Central memory CD8-positive, alpha-beta T cell (primary cell): Measurements from ENCODE around the gene NSUN3.

Experiments used
- ATAC-seq: fragments of 150-1000 bp; cut with Tn5 transposase; replicated peaks from 2 replicates; pipeline ENCODE4 v1.10.0; 2022; ENCODE audit warnings: mild to moderate bottlenecking, moderate FRiP score, moderate number of reproducible peaks; ENCODE audit not compliant: poor library complexity, severe bottlenecking; ENCODE audit errors: extremely low read depth
- DNase-seq, 2 donors: peaks; one replicate each; pipeline ENCODE4 v3.0.0; 2021; ENCODE audit warnings: low spot score in 2 of 2
- H3K27ac Mint-ChIP-seq: one replicate; pipeline ENCODE4 v1.8.0; 2022; ENCODE audit warnings: low read depth, mild to moderate bottlenecking, moderate library complexity, mixed read lengths
- H3K27me3 Mint-ChIP-seq: one replicate; pipeline ENCODE4 v1.8.0; 2022; ENCODE audit warnings: mixed read lengths
- H3K36me3 Mint-ChIP-seq: one replicate; pipeline ENCODE4 v1.8.0; 2022; ENCODE audit warnings: mild to moderate bottlenecking, moderate library complexity, mixed read lengths; ENCODE audit not compliant: insufficient read depth
- H3K4me1 Mint-ChIP-seq: one replicate; pipeline ENCODE4 v1.8.0; 2022; ENCODE audit warnings: mixed read lengths
- H3K4me3 Mint-ChIP-seq: one replicate; pipeline ENCODE4 v1.8.0; 2022; ENCODE audit warnings: mild to moderate bottlenecking, moderate library complexity, mixed read lengths
- H3K9me3 Mint-ChIP-seq: one replicate; pipeline ENCODE4 v1.8.0; 2022; ENCODE audit warnings: mixed read lengths

NSUN3 gene

DNA sequence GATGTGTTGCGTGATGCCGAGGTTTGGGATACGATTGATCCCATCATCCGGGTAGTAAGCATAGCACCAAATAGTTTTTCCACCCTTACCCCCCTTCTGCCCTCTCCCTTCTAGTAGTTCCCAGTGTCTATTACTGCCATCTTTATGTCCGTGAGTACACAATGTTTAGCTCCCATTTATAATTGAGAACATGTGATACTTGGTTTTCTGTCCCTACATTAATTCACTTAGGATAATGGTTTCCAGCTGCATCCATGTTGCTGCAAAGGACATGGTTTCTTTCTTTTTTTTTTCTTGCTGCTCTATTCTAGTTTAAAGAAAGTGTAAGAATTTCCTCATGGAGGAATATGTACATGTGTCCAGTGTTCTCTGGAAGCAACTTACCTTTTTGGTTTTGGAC lies 51.8 kb downstream of the NSUN3 start:
- ATAC-seq (no peak), DNase-seq (no peak)
- H3K4me1 Mint-ChIP-seq = peaks cover 11% of the 10 kb centered on the region
- H3K4me3 Mint-ChIP-seq = no peak overlapping the region
- peaks cover 7% of the 10 kb centered on the region for H3K36me3 Mint-ChIP-seq
- H3K9me3 Mint-ChIP-seq = no peaks in the 10 kb centered on the region
- H3K27me3 Mint-ChIP-seq = no peaks in the 10 kb centered on the region
- H3K27ac Mint-ChIP-seq = no peak overlapping the region

- no peaks in the 10 kb centered on the region for H3K27me3 Mint-ChIP-seq
- DNase-seq = no peak
These were observed 52.6 kb downstream of the NSUN3 start for GRCh38 chr3:94115482-94115881.

DNA sequence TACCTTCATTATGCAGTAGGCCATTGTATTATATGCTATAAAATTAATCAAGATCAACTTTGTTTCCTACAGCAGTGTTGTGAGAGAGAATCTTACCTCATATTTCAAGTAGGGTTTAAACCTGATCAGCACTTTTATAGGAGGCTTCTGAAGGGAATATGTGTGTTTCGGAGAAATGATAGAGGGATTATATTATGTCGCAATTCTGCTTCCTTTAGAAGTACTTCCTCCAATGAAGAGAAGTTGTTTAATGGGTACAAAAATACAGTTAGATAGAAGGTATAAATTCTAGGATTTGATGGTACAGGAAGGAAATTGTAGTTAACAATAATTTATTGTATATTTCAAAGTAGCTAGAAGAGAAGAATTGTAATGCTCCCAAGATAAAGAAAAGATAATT lies 54.9 kb downstream of the NSUN3 start:
- peaks cover 11% of the 10 kb centered on the region for H3K4me1 Mint-ChIP-seq
- no peak overlapping the region for H3K27ac Mint-ChIP-seq
- ATAC-seq = no peak
- no peak for DNase-seq
- H3K36me3 Mint-ChIP-seq = peaks cover 3% of the 10 kb centered on the region
- no peak overlapping the region for H3K4me3 Mint-ChIP-seq
- H3K9me3 Mint-ChIP-seq = no peaks in the 10 kb centered on the region
- no peaks in the 10 kb centered on the region for H3K27me3 Mint-ChIP-seq

More at GRCh38 chr3:94115482-94115881, 52.6 kb downstream of the NSUN3 start:
- Mint-ChIP-seq H3K4me3 (no peak overlapping the region), H3K36me3 (peaks cover 6% of the 10 kb centered on the region), H3K27ac (no peak overlapping the region), H3K9me3 (no peaks in the 10 kb centered on the region), H3K4me1 (peaks cover 11% of the 10 kb centered on the region)
- ATAC-seq = no peak

DNA sequence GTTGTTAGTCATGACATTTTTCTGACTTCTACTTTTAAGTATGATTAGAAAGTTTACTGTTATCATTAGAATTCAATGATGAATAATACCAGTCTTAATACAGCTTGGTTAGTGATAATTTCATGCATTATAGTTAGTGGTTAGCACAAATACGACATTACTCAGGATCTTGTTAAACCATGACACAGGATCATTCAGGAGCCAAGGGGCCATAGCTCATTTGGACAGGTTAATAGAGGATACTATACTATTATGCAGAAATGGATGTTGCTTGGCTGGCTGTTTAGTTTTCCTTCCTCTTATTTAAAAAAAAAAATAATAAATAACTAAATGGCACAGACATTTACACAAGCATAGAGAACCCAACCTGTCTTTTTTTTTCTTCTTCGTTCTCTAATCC lies 55.5 kb downstream of the NSUN3 start:
- peaks cover 7% of the 10 kb centered on the region for H3K4me1 Mint-ChIP-seq
- ATAC-seq = no peak
- no peaks in the 10 kb centered on the region for H3K9me3 Mint-ChIP-seq
- no peak for DNase-seq
- H3K27ac Mint-ChIP-seq = no peak overlapping the region
- H3K36me3 Mint-ChIP-seq = peaks cover 5% of the 10 kb centered on the region
- no peaks in the 10 kb centered on the region for H3K27me3 Mint-ChIP-seq
- H3K4me3 Mint-ChIP-seq = no peak overlapping the region

DNA sequence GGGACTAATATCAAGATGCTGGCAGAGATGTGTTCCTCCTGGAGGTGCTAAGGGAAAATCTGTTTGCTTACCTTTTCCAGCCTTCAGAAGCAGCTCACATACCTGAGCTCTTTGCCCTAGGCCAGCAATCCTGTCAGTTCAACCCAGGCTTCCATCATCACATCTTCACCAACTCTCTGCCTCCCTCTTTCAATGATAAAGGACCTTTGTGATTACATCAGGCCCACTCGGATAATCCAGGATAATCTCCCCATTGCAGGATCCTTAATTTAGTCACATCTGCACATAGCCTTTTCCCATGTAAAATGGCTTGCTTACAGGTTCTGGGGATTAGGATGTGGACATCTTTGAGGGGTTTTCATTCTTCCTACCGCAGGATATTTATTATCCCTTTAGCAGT lies 58.3 kb downstream of the NSUN3 start:
- H3K27ac Mint-ChIP-seq = no peak overlapping the region
- ATAC-seq (no peak), DNase-seq (no peak)
- H3K36me3 Mint-ChIP-seq = peaks cover 10% of the 10 kb centered on the region
- H3K9me3 Mint-ChIP-seq = no peaks in the 10 kb centered on the region
- no peak overlapping the region for H3K4me3 Mint-ChIP-seq
- peaks cover 6% of the 10 kb centered on the region for H3K4me1 Mint-ChIP-seq
- no peaks in the 10 kb centered on the region for H3K27me3 Mint-ChIP-seq

DNA sequence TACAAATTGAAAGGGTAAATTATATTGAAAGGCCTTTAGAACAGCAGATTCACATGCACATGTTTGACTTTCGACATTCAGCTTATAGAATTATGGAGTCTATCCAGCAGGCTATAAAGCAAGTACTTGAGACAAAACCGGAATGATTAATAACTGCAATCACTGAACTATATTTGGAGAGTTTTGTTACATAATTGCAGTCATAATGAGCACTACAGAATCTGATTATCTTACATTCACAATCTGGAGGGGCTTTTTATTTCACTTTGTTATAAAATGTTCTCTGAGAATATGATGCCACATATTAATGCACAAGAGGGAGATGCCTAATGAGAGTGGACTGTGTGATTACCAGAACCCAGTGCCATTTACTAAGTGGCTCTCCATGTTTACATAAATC lies 64.3 kb downstream of the NSUN3 start:
- Mint-ChIP-seq H3K4me3 (no peak overlapping the region), H3K4me1 (no peaks in the 10 kb centered on the region), H3K27me3 (no peaks in the 10 kb centered on the region), H3K9me3 (no peaks in the 10 kb centered on the region), H3K36me3 (peaks cover 20% of the 10 kb centered on the region), H3K27ac (no peak overlapping the region)
- DNase-seq (no peak), ATAC-seq (no peak)

GRCh38 chr3:94130690-94131089 lies 67.8 kb downstream of the NSUN3 start:
- DNase-seq = no peak
- no peak overlapping the region for H3K27ac Mint-ChIP-seq
- no peaks in the 10 kb centered on the region for H3K27me3 Mint-ChIP-seq
- no peaks in the 10 kb centered on the region for H3K4me1 Mint-ChIP-seq
- no peak overlapping the region for H3K4me3 Mint-ChIP-seq
- peaks cover 14% of the 10 kb centered on the region for H3K36me3 Mint-ChIP-seq
- no peak for ATAC-seq
- H3K9me3 Mint-ChIP-seq = no peaks in the 10 kb centered on the region

DNA sequence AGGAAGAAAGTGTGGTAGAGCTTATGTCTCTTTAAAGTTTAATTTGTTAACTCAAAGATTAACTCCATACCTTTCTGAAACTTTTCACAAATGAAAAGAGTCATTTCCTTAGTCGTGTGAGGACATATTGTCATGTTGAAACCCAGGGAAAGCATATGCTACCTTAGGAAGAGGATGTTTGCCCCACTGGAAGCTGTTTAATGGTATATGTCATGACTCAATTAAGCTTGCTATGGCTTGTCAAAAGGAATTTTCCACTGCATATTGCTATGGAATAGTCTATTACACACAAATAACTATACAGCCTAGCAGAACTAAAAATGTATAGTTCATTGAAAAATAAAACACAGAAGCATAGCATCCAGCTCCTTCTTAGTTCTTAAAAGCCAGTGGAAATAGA lies 69.9 kb downstream of the NSUN3 start:
- no peaks in the 10 kb centered on the region for H3K4me1 Mint-ChIP-seq
- H3K27me3 Mint-ChIP-seq = no peaks in the 10 kb centered on the region
- no peak overlapping the region for H3K27ac Mint-ChIP-seq
- H3K4me3 Mint-ChIP-seq = no peak overlapping the region
- no peaks in the 10 kb centered on the region for H3K9me3 Mint-ChIP-seq
- no peak for ATAC-seq
- peaks cover 3% of the 10 kb centered on the region for H3K36me3 Mint-ChIP-seq
- no peak for DNase-seq

DNA sequence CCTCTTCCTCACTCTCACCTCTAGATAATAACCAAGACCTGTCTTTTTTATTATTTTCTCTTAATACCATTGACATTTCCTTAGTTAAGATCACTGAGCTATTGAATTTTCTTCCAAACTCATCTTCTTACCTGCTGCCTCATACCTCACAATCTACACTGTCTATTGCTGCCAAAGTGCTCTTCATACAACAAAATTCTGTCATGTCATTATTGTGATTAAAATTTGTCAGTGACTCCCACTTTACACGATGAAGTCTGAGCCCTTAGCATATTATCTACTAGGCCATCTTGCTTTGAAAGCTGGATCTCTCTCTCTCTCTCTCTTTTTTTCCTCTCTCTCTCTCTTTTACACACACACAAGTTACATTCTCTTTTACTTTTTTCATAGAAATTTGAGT lies 73.3 kb downstream of the NSUN3 start:
- peaks cover 1% of the 10 kb centered on the region for H3K36me3 Mint-ChIP-seq
- no peaks in the 10 kb centered on the region for H3K9me3 Mint-ChIP-seq
- no peak overlapping the region for H3K4me3 Mint-ChIP-seq
- no peak overlapping the region for H3K27ac Mint-ChIP-seq
- DNase-seq (no peak), ATAC-seq (no peak)
- H3K27me3 Mint-ChIP-seq = no peaks in the 10 kb centered on the region
- no peaks in the 10 kb centered on the region for H3K4me1 Mint-ChIP-seq

DNA sequence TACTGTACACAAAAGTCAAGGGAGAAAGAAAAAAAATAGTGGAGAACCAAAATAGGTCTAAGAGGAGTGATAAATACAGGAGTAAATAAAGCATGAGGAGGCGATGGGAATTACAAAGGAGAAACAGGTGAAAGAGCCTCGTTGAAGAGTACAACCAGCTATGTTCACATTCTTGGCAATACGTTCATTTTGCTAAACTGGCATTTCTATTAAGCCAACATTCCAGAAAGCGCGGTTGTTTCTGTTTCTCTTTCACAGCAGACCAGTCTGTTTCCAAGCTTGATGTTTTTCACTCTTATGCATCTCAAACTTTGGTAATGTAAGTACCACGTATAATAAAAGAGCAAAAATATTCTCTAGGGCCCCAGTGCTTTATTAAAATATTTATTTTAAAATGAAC lies 74.5 kb downstream of the NSUN3 start:
- no peak for ATAC-seq
- Mint-ChIP-seq H3K9me3 (no peaks in the 10 kb centered on the region), H3K4me1 (no peaks in the 10 kb centered on the region), H3K4me3 (no peak overlapping the region), H3K36me3 (peaks cover 1% of the 10 kb centered on the region), H3K27ac (no peak overlapping the region), H3K27me3 (no peaks in the 10 kb centered on the region)
- DNase-seq = no peak

GRCh38 chr3:94146455-94146854 lies 83.6 kb downstream of the NSUN3 start:
- H3K27me3 Mint-ChIP-seq = peaks cover 16% of the 10 kb centered on the region
- H3K4me1 Mint-ChIP-seq = no peaks in the 10 kb centered on the region
- H3K27ac Mint-ChIP-seq = no peak overlapping the region
- no peaks in the 10 kb centered on the region for H3K36me3 Mint-ChIP-seq
- ATAC-seq (no peak), DNase-seq (no peak)
- H3K9me3 Mint-ChIP-seq = no peaks in the 10 kb centered on the region
- no peak overlapping the region for H3K4me3 Mint-ChIP-seq

DNA sequence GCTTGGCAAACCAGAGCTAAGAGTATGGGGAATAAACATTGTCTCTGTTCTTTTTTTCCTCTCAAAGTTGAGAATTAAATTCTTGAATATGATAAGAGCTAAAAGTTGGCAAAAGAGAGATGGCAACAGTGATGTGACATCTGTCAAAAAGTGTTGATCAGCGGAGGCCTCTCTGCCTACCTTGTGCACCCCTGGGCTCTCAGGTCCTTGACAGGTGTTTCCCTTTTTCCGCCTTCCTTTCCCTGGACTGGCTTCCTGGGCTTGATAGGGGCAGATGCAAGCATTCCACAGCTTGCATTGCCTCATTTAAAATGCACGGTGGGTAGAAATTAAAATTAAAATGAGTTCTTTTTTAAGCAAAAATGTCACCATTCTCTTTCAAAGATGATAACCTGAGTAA lies 84.2 kb downstream of the NSUN3 start:
- Mint-ChIP-seq H3K27ac (no peak overlapping the region), H3K36me3 (no peaks in the 10 kb centered on the region), H3K4me1 (no peaks in the 10 kb centered on the region), H3K4me3 (no peak overlapping the region), H3K27me3 (peaks cover 22% of the 10 kb centered on the region), H3K9me3 (no peaks in the 10 kb centered on the region)
- ATAC-seq (no peak), DNase-seq (no peak)

- Mint-ChIP-seq H3K9me3 (no peaks in the 10 kb centered on the region), H3K4me3 (no peak overlapping the region), H3K27me3 (peaks cover 31% of the 10 kb centered on the region), H3K27ac (no peak overlapping the region), H3K36me3 (no peaks in the 10 kb centered on the region), H3K4me1 (no peaks in the 10 kb centered on the region)
- no peak for DNase-seq
- ATAC-seq = no peak
These were observed 87.3 kb downstream of the NSUN3 start for GRCh38 chr3:94150113-94150512.

DNA sequence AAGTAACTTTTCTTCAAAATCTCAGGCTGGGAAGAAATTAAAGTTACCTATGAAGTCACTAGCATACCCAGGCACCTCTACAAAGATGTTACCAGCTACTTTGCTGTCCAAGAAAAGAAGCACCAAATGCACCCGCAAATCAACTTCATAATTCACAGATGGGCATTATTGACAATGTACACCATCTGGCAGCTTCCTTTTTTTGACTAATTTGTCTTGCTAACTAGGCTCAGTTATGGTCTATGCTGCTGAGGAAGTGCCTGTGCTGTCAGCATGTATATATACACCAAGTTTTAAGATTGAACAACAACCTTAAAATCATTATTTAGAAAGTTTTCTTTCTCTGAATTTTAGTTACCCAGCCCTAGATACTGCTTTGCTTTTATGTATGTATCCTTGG lies 93.8 kb downstream of the NSUN3 start:
- no peaks in the 10 kb centered on the region for H3K4me1 Mint-ChIP-seq
- H3K27me3 Mint-ChIP-seq = peaks cover 28% of the 10 kb centered on the region
- DNase-seq = no peak
- H3K9me3 Mint-ChIP-seq = no peaks in the 10 kb centered on the region
- no peak overlapping the region for H3K4me3 Mint-ChIP-seq
- ATAC-seq = no peak
- no peaks in the 10 kb centered on the region for H3K36me3 Mint-ChIP-seq
- no peak overlapping the region for H3K27ac Mint-ChIP-seq
